ENCODE results near the gene MYO1F. TPM values are rescaled to one million over a fixed set of nuclear protein-coding genes. Genes with fewer than 3 reads are reported as not detected.

Gene MYO1F
- total and polyA plus RNA-seq, 2 donors (not counting 1 experiment from before 2014, with no cell fraction given), result 76.3 to 126 TPM

DNA sequence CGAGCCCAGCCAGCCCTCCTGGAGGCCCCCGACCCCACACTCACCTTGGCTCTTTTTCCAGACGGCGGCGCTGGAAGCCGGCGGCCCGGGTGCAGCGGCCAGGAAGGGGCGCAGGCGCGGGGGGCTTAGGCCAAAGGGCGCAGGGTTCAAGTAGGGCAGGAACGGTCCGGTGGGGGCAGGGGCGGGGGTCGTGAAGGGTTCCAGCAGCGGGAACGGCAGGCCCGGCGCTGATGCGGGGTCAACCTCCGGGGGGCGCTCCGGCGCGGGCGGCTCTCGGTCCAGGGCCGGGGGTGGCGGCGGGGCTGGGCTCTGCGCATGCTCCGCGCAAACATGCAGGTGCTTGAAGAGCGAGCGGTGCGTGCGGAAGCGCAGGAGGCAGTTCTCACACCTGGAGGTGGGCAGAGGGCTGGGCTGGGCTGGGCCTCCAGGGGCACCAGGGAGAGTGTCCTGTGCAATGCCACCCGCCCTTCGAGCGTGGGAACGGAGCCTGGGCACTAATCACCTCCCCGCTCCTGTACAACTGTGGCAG lies 65.6 kb downstream of the MYO1F start:
- ATAC-seq (ENCODE audit: low read depth) (no peak), DNase-seq (no peak)
- Histone ChIP-seq H2AFZ (ENCODE audit: insufficient read depth, low read depth, low read length, poor library complexity, severe bottlenecking) (no peak overlapping the region), H3K27me3 (replicated peaks in 1 of 4; ENCODE audit: control extremely low read depth in 1 of 4, control insufficient read depth in 3 of 4, insufficient read depth in 4 of 4, low read length in 3 of 4) (no peaks in the 10 kb centered on the region), H3K4me1 (ENCODE audit: control insufficient read depth in 2 of 2, insufficient read depth in 2 of 2, low read length in 2 of 2) (peaks cover 9 to 19% of the 10 kb centered on the region in 2 donors), H3K27ac (ENCODE audit: low read length in 2 of 2) (no peak overlapping the region), H3K4me3 (ENCODE audit: control extremely low read depth in 1 of 5, extremely low read depth in 1 of 5, insufficient read depth in 1 of 5, low read depth in 2 of 5, low read length in 4 of 5) (no peak overlapping the region), H4K20me1 (ENCODE audit: control insufficient read depth, insufficient read depth, low read length, poor library complexity, severe bottlenecking) (no peaks in the 10 kb centered on the region), H3K9me3 (ENCODE audit: control extremely low read depth in 1 of 3, control insufficient read depth in 2 of 3, insufficient read depth in 1 of 3, low read length in 2 of 3) (peaks cover 0 to 9% (median 0%) of the 10 kb centered on the region in 3 donors), H3K4me2 (replicated peaks; ENCODE audit: low read depth, low read length, poor library complexity, severe bottlenecking) (no peak overlapping the region), H3K79me2 (ENCODE audit: control insufficient read depth, insufficient read depth, low read length) (peaks cover 4% of the 10 kb centered on the region), H3K9ac (ENCODE audit: low read length) (no peak overlapping the region), H3K36me3 (replicated peaks in 1 of 2; ENCODE audit: control extremely low read depth in 1 of 2, control insufficient read depth in 1 of 2, extremely low read depth in 1 of 2, insufficient read depth in 2 of 2, low read length in 1 of 2) (peaks cover 0 to 4% of the 10 kb centered on the region in 2 experiments)
- 96% methylated on average over 45 of the region's 45 CpGs for WGBS (ENCODE audit: insufficient coverage)
- TF ChIP-seq, protein P1, sequence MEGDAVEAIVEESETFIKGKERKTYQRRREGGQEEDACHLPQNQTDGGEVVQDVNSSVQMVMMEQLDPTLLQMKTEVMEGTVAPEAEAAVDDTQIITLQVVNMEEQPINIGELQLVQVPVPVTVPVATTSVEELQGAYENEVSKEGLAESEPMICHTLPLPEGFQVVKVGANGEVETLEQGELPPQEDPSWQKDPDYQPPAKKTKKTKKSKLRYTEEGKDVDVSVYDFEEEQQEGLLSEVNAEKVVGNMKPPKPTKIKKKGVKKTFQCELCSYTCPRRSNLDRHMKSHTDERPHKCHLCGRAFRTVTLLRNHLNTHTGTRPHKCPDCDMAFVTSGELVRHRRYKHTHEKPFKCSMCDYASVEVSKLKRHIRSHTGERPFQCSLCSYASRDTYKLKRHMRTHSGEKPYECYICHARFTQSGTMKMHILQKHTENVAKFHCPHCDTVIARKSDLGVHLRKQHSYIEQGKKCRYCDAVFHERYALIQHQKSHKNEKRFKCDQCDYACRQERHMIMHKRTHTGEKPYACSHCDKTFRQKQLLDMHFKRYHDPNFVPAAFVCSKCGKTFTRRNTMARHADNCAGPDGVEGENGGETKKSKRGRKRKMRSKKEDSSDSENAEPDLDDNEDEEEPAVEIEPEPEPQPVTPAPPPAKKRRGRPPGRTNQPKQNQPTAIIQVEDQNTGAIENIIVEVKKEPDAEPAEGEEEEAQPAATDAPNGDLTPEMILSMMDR (IDR thresholded peaks at IDR 0.05), result no peak
- TF ChIP-seq EZH2 (IDR thresholded peaks at IDR 0.05; ENCODE audit: borderline replicate concordance, insufficient read depth, low read depth, low read length, poor library complexity, severe bottlenecking), result no peak
- H3K27me3 Mint-ChIP-seq, result no peaks in the 10 kb centered on the region
- no peak overlapping the region for H3K4me3 Mint-ChIP-seq
- H3K27ac Mint-ChIP-seq, result no peak overlapping the region
- POLR2A ChIA-PET, result no interaction called here
- peaks cover 13% of the 10 kb centered on the region for H3K4me1 Mint-ChIP-seq
- no peaks in the 10 kb centered on the region for H3K9me3 Mint-ChIP-seq (ENCODE audit: insufficient read depth)
- intact Hi-C loops (cut with micrococcal nuclease), result loop anchor here (5.0 kb wide), 1 partner anchor 504 kb away; the partner anchor contains the start of gene ELAVL1
- CTCF ChIA-PET, result interaction anchor here (1.0 kb wide), 1 partner anchor 37 kb away, joined by 4 read pairs; no protein-coding TSS in a partner anchor

GRCh38 chr19:8510589-8511115 lies 66.6 kb downstream of the MYO1F start:
- H3K27me3 Mint-ChIP-seq, result no peaks in the 10 kb centered on the region
- ATAC-seq (ENCODE audit: low read depth), result no peak
- Histone ChIP-seq H3K9ac (ENCODE audit: low read length) (no peak overlapping the region), H3K27ac (ENCODE audit: low read length in 2 of 2) (no peak overlapping the region), H3K9me3 (ENCODE audit: control extremely low read depth in 1 of 3, control insufficient read depth in 2 of 3, insufficient read depth in 1 of 3, low read length in 2 of 3) (peaks cover 0 to 9% (median 0%) of the 10 kb centered on the region in 3 donors), H3K36me3 (replicated peaks in 1 of 2; ENCODE audit: control extremely low read depth in 1 of 2, control insufficient read depth in 1 of 2, extremely low read depth in 1 of 2, insufficient read depth in 2 of 2, low read length in 1 of 2) (peaks cover 0 to 4% of the 10 kb centered on the region in 2 experiments), H3K4me3 (ENCODE audit: control extremely low read depth in 1 of 5, extremely low read depth in 1 of 5, insufficient read depth in 1 of 5, low read depth in 2 of 5, low read length in 4 of 5) (no peak overlapping the region), H2AFZ (ENCODE audit: insufficient read depth, low read depth, low read length, poor library complexity, severe bottlenecking) (no peak overlapping the region), H3K4me2 (replicated peaks; ENCODE audit: low read depth, low read length, poor library complexity, severe bottlenecking) (no peak overlapping the region), H4K20me1 (ENCODE audit: control insufficient read depth, insufficient read depth, low read length, poor library complexity, severe bottlenecking) (no peaks in the 10 kb centered on the region), H3K4me1 (ENCODE audit: control insufficient read depth in 2 of 2, insufficient read depth in 2 of 2, low read length in 2 of 2) (peaks cover 9 to 29% of the 10 kb centered on the region in 2 donors), H3K79me2 (ENCODE audit: control insufficient read depth, insufficient read depth, low read length) (peaks cover 4% of the 10 kb centered on the region), H3K27me3 (replicated peaks in 1 of 4; ENCODE audit: control extremely low read depth in 1 of 4, control insufficient read depth in 3 of 4, insufficient read depth in 4 of 4, low read length in 3 of 4) (no peaks in the 10 kb centered on the region)
- H3K9me3 Mint-ChIP-seq (ENCODE audit: insufficient read depth), result no peaks in the 10 kb centered on the region
- TF ChIP-seq EZH2 (IDR thresholded peaks at IDR 0.05; ENCODE audit: borderline replicate concordance, insufficient read depth, low read depth, low read length, poor library complexity, severe bottlenecking), result no peak
- TF ChIP-seq, protein P1 (IDR thresholded peaks at IDR 0.05), result no peak
- no peak for DNase-seq
- 98% methylated on average over 49 of the region's 52 CpGs for WGBS (ENCODE audit: insufficient coverage)
- ChIA-PET POLR2A (no interaction called here), CTCF (no interaction called here)
- no peak overlapping the region for H3K27ac Mint-ChIP-seq
- no peak overlapping the region for H3K4me3 Mint-ChIP-seq
- H3K4me1 Mint-ChIP-seq, result peaks cover 18% of the 10 kb centered on the region
- intact Hi-C loops (cut with micrococcal nuclease), result loop anchor here (5.0 kb wide), 1 partner anchor 503 kb away; the partner anchor contains the start of gene ELAVL1

Measured in B cell (primary cell).